Measurements from ENCODE around the gene MMP24. TPM values are rescaled to one million over a fixed set of nuclear protein-coding genes. Genes with fewer than 3 reads are reported as not detected.

The MMP24 gene
- total RNA-seq, 1 donor from 2014 or later = not detected

- intact Hi-C loops (cut with micrococcal nuclease) = loop anchor here (1.0 to 5.0 kb wide), 5 partner anchors 133 to 401 kb away; partner anchors contain the start of genes ACSS2, GSS, MYH7B and TRPC4AP
- H3K36me3 Mint-ChIP-seq (ENCODE audit: low read depth) = peaks cover 50% of the 10 kb centered on the region
- ChIA-PET POLR2A (interaction anchor here (0.6 to 1.6 kb wide), 26 partner anchors 9 to 1285 kb away, joined by 3 to 13 read pairs (median 4); partner anchors contain the start of genes DYNLRB1, EDEM2, GSS and MMP24), CTCF (interaction anchor here (0.7 to 1.4 kb wide), 2 partner anchors 8 to 25 kb away, joined by 3 to 4 read pairs; no protein-coding TSS in a partner anchor)
- ATAC-seq (ENCODE audit: low read depth) (peak; percentile 90), DNase-seq (peak; percentile 85)
- TF ChIP-seq CTCF (IDR thresholded peaks at IDR 0.05) = no peak
- no peaks in the 10 kb centered on the region for H3K27me3 Mint-ChIP-seq
- peak within 1 kb of the TSS; percentile 99 for H3K27ac Mint-ChIP-seq
- peaks cover 31% of the 10 kb centered on the region for H3K4me1 Mint-ChIP-seq
- H3K9me3 Mint-ChIP-seq = no peaks in the 10 kb centered on the region
- peak within 1 kb of the TSS; percentile 97 for H3K4me3 Mint-ChIP-seq
Measured at GRCh38 chr20:35277531-35278395, 51.3 kb downstream of the MMP24 start, which contains the start of gene MMP24OS. Gene MMP24OS (minus strand): TSS chr20:35278122. CDS start chr20:35277929, 193 bp downstream.

- H3K4me3 Mint-ChIP-seq = no peak overlapping the region
- no peak for TF ChIP-seq CTCF (IDR thresholded peaks at IDR 0.05)
- H3K9me3 Mint-ChIP-seq = no peaks in the 10 kb centered on the region
- peaks cover 55% of the 10 kb centered on the region for H3K36me3 Mint-ChIP-seq (ENCODE audit: low read depth)
- ChIA-PET POLR2A (interaction anchor here (0.9 kb wide), 1 partner anchor 323 kb away, joined by 3 read pairs; the partner anchor contains the start of genes GSS and MYH7B), CTCF (no interaction called here)
- ATAC-seq (ENCODE audit: low read depth) = no peak
- H3K4me1 Mint-ChIP-seq = peaks cover 40% of the 10 kb centered on the region
- no peaks in the 10 kb centered on the region for H3K27me3 Mint-ChIP-seq
- DNase-seq = no peak
- H3K27ac Mint-ChIP-seq = peak overlapping the region; percentile 72
- intact Hi-C loops (cut with micrococcal nuclease) = loop anchor here (2.0 to 5.0 kb wide), 2 partner anchors 134 to 322 kb away; partner anchors contain the start of genes GSS and MYH7B
Measured at GRCh38 chr20:35279040-35279439, 52.5 kb downstream of the MMP24 start.

- H3K4me3 Mint-ChIP-seq = no peak overlapping the region
- H3K4me1 Mint-ChIP-seq = peaks cover 41% of the 10 kb centered on the region
- no peaks in the 10 kb centered on the region for H3K9me3 Mint-ChIP-seq
- no peak for TF ChIP-seq CTCF (IDR thresholded peaks at IDR 0.05)
- ChIA-PET POLR2A (interaction anchor here (0.9 kb wide), 1 partner anchor 324 kb away, joined by 3 read pairs; the partner anchor contains the start of genes GSS and MYH7B), CTCF (no interaction called here)
- peaks cover 58% of the 10 kb centered on the region for H3K36me3 Mint-ChIP-seq (ENCODE audit: low read depth)
- H3K27me3 Mint-ChIP-seq = no peaks in the 10 kb centered on the region
- intact Hi-C loops (cut with micrococcal nuclease) = loop anchor here (2.0 to 5.0 kb wide), 2 partner anchors 135 to 322 kb away; partner anchors contain the start of genes GSS and MYH7B
- DNase-seq (no peak), ATAC-seq (ENCODE audit: low read depth) (no peak)
- peak overlapping the region; percentile 72 for H3K27ac Mint-ChIP-seq
Measured at GRCh38 chr20:35279533-35280174, 53.2 kb downstream of the MMP24 start.

GRCh38 chr20:35280523-35280922, 54.0 kb downstream of the MMP24 start:
- Mint-ChIP-seq H3K4me3 (no peak overlapping the region), H3K27ac (no peak overlapping the region), H3K36me3 (ENCODE audit: low read depth) (peaks cover 61% of the 10 kb centered on the region), H3K4me1 (peaks cover 48% of the 10 kb centered on the region), H3K9me3 (no peaks in the 10 kb centered on the region), H3K27me3 (no peaks in the 10 kb centered on the region)
- ChIA-PET POLR2A (no interaction called here), CTCF (no interaction called here)
- TF ChIP-seq CTCF (IDR thresholded peaks at IDR 0.05) = no peak
- intact Hi-C loops (cut with micrococcal nuclease) = no loop called here
- ATAC-seq (ENCODE audit: low read depth) (no peak), DNase-seq (no peak)
